ENCODE measurements around the gene TACC2.
"Not testable (repeated sequence)": the region's sequence is repeated elsewhere in the genome, so short reads cannot be mapped to it uniquely, and the experiment has no call there.

The TACC2 gene

DNA sequence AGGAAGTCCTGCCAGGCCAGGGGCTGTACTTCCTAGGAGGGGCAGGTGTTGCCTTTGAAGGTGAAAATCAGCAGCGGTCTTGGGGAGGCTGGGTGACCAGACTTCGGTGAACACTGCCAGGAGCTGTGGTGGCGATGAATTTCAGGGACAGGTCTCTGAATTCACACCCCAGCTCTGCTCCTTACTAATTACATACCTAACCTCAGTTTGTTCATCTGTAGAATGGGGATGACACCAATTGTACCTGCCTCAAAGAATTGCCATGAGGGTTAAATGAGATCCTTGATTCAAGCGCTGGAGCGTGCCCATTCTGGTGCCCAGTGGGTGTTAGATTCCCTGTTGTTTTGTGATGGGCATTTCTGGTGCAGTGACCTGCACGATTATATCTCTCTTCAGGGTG lies 102.8 kb downstream of the TACC2 start:
- TF ChIP-seq, protein P1, sequence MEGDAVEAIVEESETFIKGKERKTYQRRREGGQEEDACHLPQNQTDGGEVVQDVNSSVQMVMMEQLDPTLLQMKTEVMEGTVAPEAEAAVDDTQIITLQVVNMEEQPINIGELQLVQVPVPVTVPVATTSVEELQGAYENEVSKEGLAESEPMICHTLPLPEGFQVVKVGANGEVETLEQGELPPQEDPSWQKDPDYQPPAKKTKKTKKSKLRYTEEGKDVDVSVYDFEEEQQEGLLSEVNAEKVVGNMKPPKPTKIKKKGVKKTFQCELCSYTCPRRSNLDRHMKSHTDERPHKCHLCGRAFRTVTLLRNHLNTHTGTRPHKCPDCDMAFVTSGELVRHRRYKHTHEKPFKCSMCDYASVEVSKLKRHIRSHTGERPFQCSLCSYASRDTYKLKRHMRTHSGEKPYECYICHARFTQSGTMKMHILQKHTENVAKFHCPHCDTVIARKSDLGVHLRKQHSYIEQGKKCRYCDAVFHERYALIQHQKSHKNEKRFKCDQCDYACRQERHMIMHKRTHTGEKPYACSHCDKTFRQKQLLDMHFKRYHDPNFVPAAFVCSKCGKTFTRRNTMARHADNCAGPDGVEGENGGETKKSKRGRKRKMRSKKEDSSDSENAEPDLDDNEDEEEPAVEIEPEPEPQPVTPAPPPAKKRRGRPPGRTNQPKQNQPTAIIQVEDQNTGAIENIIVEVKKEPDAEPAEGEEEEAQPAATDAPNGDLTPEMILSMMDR (IDR thresholded peaks at IDR 0.05; ENCODE audit: insufficient read depth, low read length, poor library complexity, severe bottlenecking), result no peak
- Histone ChIP-seq H3K27me3 (replicated peaks; ENCODE audit: control insufficient read depth, insufficient read depth, low read length) (no peaks in the 10 kb centered on the region; the same call in 1 of the 2 replicates), H3K36me3 (ENCODE audit: control insufficient read depth, insufficient read depth, low read length) (no peaks in the 10 kb centered on the region), H3K4me3 (replicated peaks; ENCODE audit: low read depth, low read length) (no peak overlapping the region)
- no peak for DNase-seq (ENCODE audit: extremely low read depth, insufficient read length)

DNA sequence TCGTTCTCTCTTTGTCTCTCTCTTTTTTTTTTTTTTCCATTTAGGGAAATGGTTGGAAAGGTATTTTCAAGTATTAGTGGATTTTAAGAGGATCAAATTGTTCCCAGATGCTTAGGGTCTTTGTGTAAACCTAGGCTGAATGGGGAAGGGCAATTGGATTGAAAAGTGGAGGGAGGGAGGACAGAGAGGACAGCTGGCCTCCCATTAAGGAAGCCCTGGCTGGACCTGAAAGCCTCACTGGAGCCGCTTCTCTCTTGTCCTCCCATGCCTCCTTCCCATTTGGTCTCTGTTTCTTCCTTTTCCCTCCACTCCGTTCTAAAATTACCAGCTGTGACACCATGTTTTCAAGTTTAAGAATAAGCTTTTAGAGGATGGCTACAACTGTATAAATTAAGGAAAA lies 104.1 kb downstream of the TACC2 start:
- DNase-seq (ENCODE audit: extremely low read depth, insufficient read length), result no peak
- TF ChIP-seq, protein P1 (IDR thresholded peaks at IDR 0.05; ENCODE audit: insufficient read depth, low read length, poor library complexity, severe bottlenecking), result no peak
- Histone ChIP-seq H3K36me3 (ENCODE audit: control insufficient read depth, insufficient read depth, low read length) (no peaks in the 10 kb centered on the region), H3K4me3 (replicated peaks; ENCODE audit: low read depth, low read length) (no peak overlapping the region), H3K27me3 (replicated peaks; ENCODE audit: control insufficient read depth, insufficient read depth, low read length) (peaks cover 1% of the 10 kb centered on the region; the same call in 1 of the 2 replicates)

DNA sequence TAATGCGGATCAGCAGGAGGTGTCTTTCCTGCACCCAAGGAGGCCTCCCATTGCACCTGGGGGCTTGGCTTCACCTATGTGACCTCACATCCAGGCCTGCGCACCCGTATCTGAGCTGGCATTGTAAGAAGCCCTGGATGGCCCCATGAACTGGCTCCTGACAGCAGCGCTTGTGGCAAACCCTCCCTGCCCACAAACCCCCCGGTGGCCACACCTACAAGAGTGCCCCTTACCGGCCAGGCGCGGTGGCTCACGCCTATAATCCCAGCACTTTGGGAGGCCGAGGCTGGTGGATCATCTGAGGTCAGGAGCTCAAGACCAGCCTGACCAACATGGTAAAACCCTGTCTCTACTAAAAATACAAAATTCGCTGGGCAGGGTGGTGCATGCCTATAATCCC lies 107.2 kb downstream of the TACC2 start:
- H3K4me3 ChIP-seq (replicated peaks; ENCODE audit: low read depth, low read length); H3K36me3 ChIP-seq (ENCODE audit: control insufficient read depth, insufficient read depth, low read length); DNase-seq (ENCODE audit: extremely low read depth, insufficient read length); H3K27me3 ChIP-seq (replicated peaks; ENCODE audit: control insufficient read depth, insufficient read depth, low read length): not testable (repeated sequence)

DNA sequence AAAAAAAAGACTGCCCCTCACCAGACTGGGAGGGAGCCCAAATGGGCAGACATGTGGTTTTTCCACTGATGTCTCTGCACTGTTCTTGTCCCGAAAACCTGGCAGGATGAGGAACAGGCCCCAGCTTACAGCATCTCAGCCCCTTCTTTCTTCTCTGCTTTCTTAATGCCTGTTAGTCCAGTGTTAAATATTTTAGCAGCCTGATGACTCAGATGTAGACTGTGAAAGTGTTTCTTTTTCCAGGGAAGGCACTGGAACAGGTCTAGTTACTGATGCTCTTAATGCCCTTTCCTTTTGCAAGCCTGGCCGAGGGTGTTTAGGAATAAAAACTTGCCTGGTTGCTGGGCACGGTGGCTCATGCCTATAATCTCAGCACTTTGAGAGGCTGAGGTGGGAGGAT lies 107.7 kb downstream of the TACC2 start:
- Histone ChIP-seq H3K27me3 (replicated peaks; ENCODE audit: control insufficient read depth, insufficient read depth, low read length) (peaks cover 3% of the 10 kb centered on the region; the same call in 1 of the 2 replicates), H3K4me3 (replicated peaks; ENCODE audit: low read depth, low read length) (no peak overlapping the region), H3K36me3 (ENCODE audit: control insufficient read depth, insufficient read depth, low read length) (no peaks in the 10 kb centered on the region)
- TF ChIP-seq, protein P1 (IDR thresholded peaks at IDR 0.05; ENCODE audit: insufficient read depth, low read length, poor library complexity, severe bottlenecking), result no peak
- no peak for DNase-seq (ENCODE audit: extremely low read depth, insufficient read length)

DNA sequence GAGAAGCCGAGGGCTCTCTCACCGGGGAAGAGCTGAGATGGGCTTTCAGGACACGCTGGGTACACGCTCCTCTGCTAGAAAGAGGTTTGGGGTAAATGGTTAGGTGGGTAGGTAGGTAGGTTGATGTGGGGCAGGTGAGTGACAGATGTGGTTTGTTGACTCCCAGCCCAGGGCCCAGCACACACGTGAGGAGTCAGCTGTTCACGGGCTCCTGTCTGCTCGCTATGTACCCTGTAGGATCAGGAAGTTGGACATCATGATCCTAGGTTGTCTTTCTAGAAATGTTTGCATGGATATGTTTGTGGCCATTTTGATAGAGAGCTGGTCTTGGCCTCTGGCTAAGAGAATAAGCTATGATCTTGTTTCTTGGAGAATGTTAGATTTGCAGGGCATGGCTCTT lies 109.0 kb downstream of the TACC2 start:
- peaks cover 3% of the 10 kb centered on the region; the same call in 1 of the 2 replicates for H3K27me3 ChIP-seq (replicated peaks; ENCODE audit: control insufficient read depth, insufficient read depth, low read length)

DNA sequence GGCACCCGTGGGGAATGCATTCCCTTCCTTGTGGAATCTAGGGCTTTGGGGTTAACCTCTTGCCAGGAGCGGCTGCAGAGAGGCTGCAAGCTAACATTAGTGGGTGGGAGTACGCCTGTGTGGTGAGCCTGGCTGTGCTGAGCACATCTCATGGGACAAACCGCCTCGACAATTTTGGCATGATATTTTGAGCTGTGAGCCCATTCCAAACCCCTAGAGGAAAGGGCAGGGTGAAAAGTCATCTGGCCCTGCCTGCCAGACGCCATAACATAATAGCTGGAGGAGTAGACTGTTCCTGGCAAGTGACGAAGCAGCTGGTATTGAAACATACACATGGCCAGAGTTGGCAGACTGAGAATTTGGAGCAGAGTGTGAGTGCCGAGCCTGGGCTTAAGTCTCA lies 110.0 kb downstream of the TACC2 start:
- Histone ChIP-seq H3K4me3 (replicated peaks; ENCODE audit: low read depth, low read length) (no peak overlapping the region), H3K36me3 (ENCODE audit: control insufficient read depth, insufficient read depth, low read length) (no peaks in the 10 kb centered on the region), H3K27me3 (replicated peaks; ENCODE audit: control insufficient read depth, insufficient read depth, low read length) (peaks cover 3% of the 10 kb centered on the region; the same call in 1 of the 2 replicates)
- TF ChIP-seq, protein P1 (IDR thresholded peaks at IDR 0.05; ENCODE audit: insufficient read depth, low read length, poor library complexity, severe bottlenecking), result no peak
- DNase-seq (ENCODE audit: extremely low read depth, insufficient read length), result no peak

More for the DNA sequence above, 109.0 kb downstream of the TACC2 start:
- DNase-seq (ENCODE audit: extremely low read depth, insufficient read length), result no peak
- no peaks in the 10 kb centered on the region for H3K36me3 ChIP-seq (ENCODE audit: control insufficient read depth, insufficient read depth, low read length)
- TF ChIP-seq, protein P1 (IDR thresholded peaks at IDR 0.05; ENCODE audit: insufficient read depth, low read length, poor library complexity, severe bottlenecking), result no peak
- H3K4me3 ChIP-seq (replicated peaks; ENCODE audit: low read depth, low read length), result no peak overlapping the region
